GM10266 (cell line): ENCODE data around the gene SLC36A1.
"Not testable (repeated sequence)": the region's sequence is repeated elsewhere in the genome, so short reads cannot be mapped to it uniquely, and the experiment has no call there.

ENCODE experiments used
- DNase-seq: peaks from one replicate; pipeline ENCODE4 v3.0.0; 2012; ENCODE audit errors: extremely low spot score
- CTCF ChIP-seq: IDR thresholded peaks from 2 replicates; pipeline ENCODE4 v1.5.1; 2012; ENCODE audit warnings: mild to moderate bottlenecking, low read depth; ENCODE audit not compliant: control insufficient read depth, insufficient read depth; ENCODE audit errors: missing control alignments

The SLC36A1 gene

GRCh38 chr5:151498395-151499155 is 51.2 kb downstream of the SLC36A1 start:
- no peak for DNase-seq
- no peak for TF ChIP-seq CTCF

- no peak for DNase-seq
- TF ChIP-seq CTCF = no peak
Observed at GRCh38 chr5:151499501-151500035, 52.2 kb downstream of the SLC36A1 start.

GRCh38 chr5:151504006-151504405 is 56.6 kb downstream of the SLC36A1 start:
- DNase-seq = no peak
- TF ChIP-seq CTCF = no peak

GRCh38 chr5:151508308-151508707 is 60.9 kb downstream of the SLC36A1 start:
- DNase-seq = not testable (repeated sequence)

- no peak for TF ChIP-seq CTCF
- DNase-seq = no peak
Observed at GRCh38 chr5:151509231-151509630, 61.8 kb downstream of the SLC36A1 start.

- no peak for DNase-seq
- TF ChIP-seq CTCF = no peak
Observed at GRCh38 chr5:151509836-151510235, 62.4 kb downstream of the SLC36A1 start.

GRCh38 chr5:151517122-151517920 is 69.9 kb downstream of the SLC36A1 start:
- TF ChIP-seq CTCF = no peak
- no peak for DNase-seq
